ENCODE results near the gene PF4V1. TPM values are rescaled to one million over a fixed set of nuclear protein-coding genes. Genes with fewer than 3 reads are reported as not detected.

PF4V1 gene
- total RNA-seq, 4 donors from 2014 or later: not detected

DNA sequence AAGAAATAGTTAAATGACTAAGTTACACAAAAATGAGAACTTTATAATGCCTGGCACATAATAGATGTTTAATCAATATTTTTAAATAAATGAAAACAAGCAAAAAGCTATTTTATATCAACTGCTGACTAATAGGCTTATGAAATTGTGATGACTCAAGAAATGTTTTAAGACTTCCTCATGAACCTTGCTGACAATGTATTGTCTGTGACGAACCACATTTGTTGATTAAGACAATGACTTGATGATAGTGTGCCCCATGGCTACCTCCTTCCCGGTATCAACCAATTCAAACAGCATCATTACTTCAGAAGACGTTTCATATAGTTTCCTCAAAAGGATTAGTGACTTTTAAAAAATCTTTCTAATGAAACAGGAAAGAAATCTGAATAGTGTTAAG is 8.8 kb upstream of the PF4V1 start:
- 66 to 70% methylated on average over 3 of the region's 3 CpGs for WGBS, 2 donors
- Histone ChIP-seq H3K36me3 (no peaks in the 10 kb centered on the region), H3K4me3 (no peak overlapping the region), H3K27ac (no peak overlapping the region), H3K27me3 (no peaks in the 10 kb centered on the region), H3K9me3 (no peaks in the 10 kb centered on the region), H3K4me1 (no peaks in the 10 kb centered on the region)
- no peak for DNase-seq (ENCODE audit: low spot score in 2 of 2)
- TF ChIP-seq EP300 (IDR thresholded peaks at IDR 0.05): no peak
- TF ChIP-seq, protein P1, sequence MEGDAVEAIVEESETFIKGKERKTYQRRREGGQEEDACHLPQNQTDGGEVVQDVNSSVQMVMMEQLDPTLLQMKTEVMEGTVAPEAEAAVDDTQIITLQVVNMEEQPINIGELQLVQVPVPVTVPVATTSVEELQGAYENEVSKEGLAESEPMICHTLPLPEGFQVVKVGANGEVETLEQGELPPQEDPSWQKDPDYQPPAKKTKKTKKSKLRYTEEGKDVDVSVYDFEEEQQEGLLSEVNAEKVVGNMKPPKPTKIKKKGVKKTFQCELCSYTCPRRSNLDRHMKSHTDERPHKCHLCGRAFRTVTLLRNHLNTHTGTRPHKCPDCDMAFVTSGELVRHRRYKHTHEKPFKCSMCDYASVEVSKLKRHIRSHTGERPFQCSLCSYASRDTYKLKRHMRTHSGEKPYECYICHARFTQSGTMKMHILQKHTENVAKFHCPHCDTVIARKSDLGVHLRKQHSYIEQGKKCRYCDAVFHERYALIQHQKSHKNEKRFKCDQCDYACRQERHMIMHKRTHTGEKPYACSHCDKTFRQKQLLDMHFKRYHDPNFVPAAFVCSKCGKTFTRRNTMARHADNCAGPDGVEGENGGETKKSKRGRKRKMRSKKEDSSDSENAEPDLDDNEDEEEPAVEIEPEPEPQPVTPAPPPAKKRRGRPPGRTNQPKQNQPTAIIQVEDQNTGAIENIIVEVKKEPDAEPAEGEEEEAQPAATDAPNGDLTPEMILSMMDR (IDR thresholded peaks at IDR 0.05): no peak
- TF ChIP-seq POLR2A (IDR thresholded peaks at IDR 0.05): no peak

DNA sequence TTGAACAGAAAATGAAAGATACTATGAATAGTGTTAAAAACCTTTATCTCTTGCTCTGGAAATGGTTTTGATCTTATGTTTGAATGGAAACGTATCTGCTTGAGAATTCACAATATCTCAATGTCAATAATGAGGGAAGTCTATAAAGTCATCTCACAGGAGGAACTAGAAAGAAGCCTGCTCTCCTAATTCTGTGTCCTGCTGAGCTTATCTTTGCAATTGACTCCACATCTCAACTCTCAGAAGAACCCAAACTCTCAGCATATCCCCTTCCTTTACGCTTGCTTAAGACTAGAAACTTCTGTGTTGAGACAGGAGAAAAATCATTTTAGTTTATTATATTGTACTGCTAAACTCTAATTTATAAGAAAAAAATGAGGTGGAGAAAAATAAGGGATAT is 8.3 kb upstream of the PF4V1 start:
- DNase-seq (ENCODE audit: low spot score in 2 of 2): no peak
- H3K4me3 ChIP-seq: no peak overlapping the region
- H3K36me3 ChIP-seq: no peaks in the 10 kb centered on the region
- no peak overlapping the region for H3K27ac ChIP-seq
- H3K9me3 ChIP-seq: no peaks in the 10 kb centered on the region
- H3K4me1 ChIP-seq: no peaks in the 10 kb centered on the region
- no peaks in the 10 kb centered on the region for H3K27me3 ChIP-seq
- WGBS, 2 donors: 70% methylated on average over 2 of the region's 2 CpGs
- TF ChIP-seq POLR2A (IDR thresholded peaks at IDR 0.05) (no peak), EP300 (IDR thresholded peaks at IDR 0.05) (no peak)
- TF ChIP-seq, protein P1 (IDR thresholded peaks at IDR 0.05): no peak

GRCh38 chr4:73847526-73848182 is 5.4 kb upstream of the PF4V1 start:
- H3K4me3 ChIP-seq: no peak overlapping the region
- no peak for DNase-seq (ENCODE audit: low spot score in 2 of 2)
- H3K36me3 ChIP-seq: no peaks in the 10 kb centered on the region
- no peak overlapping the region for H3K27ac ChIP-seq
- no peaks in the 10 kb centered on the region for H3K27me3 ChIP-seq
- H3K4me1 ChIP-seq: no peaks in the 10 kb centered on the region
- H3K9me3 ChIP-seq: no peaks in the 10 kb centered on the region
- TF ChIP-seq, protein P1 (IDR thresholded peaks at IDR 0.05): no peak
- TF ChIP-seq EP300 (IDR thresholded peaks at IDR 0.05) (no peak), POLR2A (IDR thresholded peaks at IDR 0.05) (no peak)
- 85 to 89% methylated on average over 3 of the region's 3 CpGs for WGBS, 2 donors

DNA sequence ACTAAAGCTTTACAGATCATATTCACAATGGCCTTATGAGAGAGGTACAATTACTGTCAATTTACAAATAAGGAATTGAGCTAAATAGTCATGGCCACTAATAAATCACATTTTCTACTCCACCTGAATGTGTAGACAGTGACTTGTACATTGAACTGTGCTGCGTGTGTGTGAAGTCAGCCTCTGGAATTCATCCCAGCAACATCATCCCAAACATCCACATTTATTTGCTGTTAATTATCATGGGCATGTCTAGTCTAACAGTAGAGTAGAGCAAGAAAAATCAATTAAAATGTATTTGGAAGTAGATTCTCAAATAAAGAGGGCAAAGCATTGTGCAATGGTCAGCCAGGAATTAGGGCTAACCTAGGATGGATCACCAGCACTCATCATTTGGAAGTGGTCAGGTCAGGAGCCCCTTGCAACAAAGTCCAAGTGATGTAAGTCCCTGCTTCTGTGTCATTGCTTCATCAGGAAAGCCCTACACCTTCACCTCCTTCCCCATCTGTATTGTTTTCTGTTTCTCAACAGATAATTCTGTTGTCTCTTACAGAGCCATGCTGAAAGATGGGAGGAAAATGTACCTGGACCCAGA is 4.8 kb upstream of the PF4V1 start:
- no peaks in the 10 kb centered on the region for H3K9me3 ChIP-seq
- H3K4me1 ChIP-seq: peaks cover 0 to 4% (median 0%) of the 10 kb centered on the region in 4 donors
- DNase-seq (ENCODE audit: low spot score in 2 of 2): no peak
- no peak for TF ChIP-seq POLR2A (IDR thresholded peaks at IDR 0.05)
- no peak for TF ChIP-seq EP300 (IDR thresholded peaks at IDR 0.05)
- TF ChIP-seq, protein P1 (IDR thresholded peaks at IDR 0.05): no peak
- no peaks in the 10 kb centered on the region for H3K27me3 ChIP-seq
- H3K36me3 ChIP-seq: no peaks in the 10 kb centered on the region
- H3K27ac ChIP-seq: no peak overlapping the region
- 88 to 92% methylated on average over 1 of the region's 1 CpG for WGBS, 2 donors
- no peak overlapping the region for H3K4me3 ChIP-seq

- Histone ChIP-seq H3K27ac (no peak overlapping the region), H3K27me3 (no peaks in the 10 kb centered on the region), H3K4me3 (no peak overlapping the region), H3K36me3 (no peaks in the 10 kb centered on the region), H3K4me1 (peaks cover 0 to 8% (median 0%) of the 10 kb centered on the region in 4 donors), H3K9me3 (no peaks in the 10 kb centered on the region)
- TF ChIP-seq, protein P1 (IDR thresholded peaks at IDR 0.05): no peak
- TF ChIP-seq POLR2A (IDR thresholded peaks at IDR 0.05) (no peak), EP300 (IDR thresholded peaks at IDR 0.05) (no peak)
- 81 to 86% methylated on average over 4 of the region's 4 CpGs for WGBS, 2 donors
- DNase-seq (ENCODE audit: low spot score in 2 of 2): no peak
Observed at GRCh38 chr4:73850261-73850970, 2.7 kb upstream of the PF4V1 start.
